ENCODE results near the gene CCDC167.

CCDC167 gene

DNA sequence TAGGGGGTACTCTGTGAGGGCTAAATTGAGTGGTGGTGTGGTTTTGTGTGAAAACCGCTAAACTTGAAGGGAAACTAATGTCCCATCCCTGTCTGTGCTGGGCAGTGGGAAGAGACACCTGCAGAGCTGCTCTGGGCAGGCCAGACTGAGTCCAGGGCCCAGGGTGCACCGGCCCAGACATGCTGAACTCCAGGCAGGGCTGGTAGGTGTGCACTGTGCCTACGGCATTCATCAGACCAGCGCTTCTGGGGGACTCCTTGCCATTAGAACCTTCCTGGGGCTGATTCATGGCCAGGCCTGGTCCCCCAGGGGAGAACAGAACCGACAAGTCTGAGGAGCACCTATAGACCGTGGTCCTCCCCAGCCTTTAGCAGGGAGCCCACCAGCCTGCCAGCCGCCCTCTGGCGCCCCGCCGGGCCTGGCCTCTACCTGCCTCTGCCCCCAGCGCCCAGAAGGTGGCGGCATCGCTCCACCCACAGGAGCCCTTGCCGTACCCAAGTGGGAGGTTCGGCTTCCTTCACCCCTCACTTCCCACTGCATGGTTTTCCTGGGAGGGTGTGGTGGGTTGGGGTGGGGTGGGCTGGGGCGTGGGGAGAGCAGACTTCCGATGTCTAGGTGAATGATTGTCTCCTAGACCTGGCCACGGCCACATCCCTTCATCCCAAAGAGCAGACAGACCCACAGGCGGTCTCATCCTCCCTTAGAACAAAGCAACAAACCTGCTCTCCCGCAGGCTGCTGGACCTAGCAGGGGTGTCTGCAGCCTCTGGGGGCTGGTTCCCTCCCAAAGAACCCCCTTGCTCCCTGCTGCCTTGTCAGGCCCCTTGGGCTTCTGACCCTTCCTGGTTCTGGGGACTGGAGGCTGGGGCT is 15.5 kb downstream of the CCDC167 start:
- peak; percentile 63 to 82 for DNase-seq
- TF ChIP-seq POLR2A (IDR thresholded peaks at IDR 0.05; ENCODE audit: low read length) (no peak), GATA1 (IDR thresholded peaks at IDR 0.05; ENCODE audit: low read depth, low read length) (no peak)

DNA sequence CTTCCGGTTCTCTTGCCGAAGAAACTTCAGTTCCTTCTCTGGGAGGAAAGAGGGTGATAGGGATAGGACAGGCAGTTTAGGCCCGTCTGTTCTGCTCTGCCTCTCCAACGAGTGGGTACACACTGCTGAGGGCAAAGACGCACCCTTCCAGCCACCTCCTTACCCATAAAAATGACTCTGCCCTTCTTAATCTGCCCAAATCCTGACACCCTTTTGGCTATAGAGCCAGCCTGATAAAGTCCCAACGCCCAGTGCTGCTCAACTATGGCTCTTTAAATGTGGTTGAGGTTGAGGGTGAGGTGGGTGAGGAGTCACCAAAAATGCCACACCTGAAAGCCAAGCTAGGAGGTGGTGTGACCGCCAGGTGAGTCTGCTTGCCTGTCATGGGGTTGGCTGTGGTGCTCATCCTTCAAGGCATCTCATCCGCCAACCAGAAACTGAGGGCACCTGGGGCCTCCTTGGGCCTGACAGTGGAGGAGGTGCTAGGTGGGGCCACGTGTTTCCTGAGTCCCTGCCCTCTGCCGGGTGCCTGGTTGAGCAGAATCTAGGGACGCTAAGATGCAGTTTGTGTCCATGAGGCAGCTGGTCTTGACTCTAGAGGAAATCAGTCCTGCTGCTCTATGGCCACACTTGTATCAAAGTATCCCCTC is 16.3 kb downstream of the CCDC167 start:
- no peak for DNase-seq
- TF ChIP-seq GATA1 (IDR thresholded peaks at IDR 0.05; ENCODE audit: low read depth, low read length) (no peak), POLR2A (IDR thresholded peaks at IDR 0.05; ENCODE audit: low read length) (no peak)

DNA sequence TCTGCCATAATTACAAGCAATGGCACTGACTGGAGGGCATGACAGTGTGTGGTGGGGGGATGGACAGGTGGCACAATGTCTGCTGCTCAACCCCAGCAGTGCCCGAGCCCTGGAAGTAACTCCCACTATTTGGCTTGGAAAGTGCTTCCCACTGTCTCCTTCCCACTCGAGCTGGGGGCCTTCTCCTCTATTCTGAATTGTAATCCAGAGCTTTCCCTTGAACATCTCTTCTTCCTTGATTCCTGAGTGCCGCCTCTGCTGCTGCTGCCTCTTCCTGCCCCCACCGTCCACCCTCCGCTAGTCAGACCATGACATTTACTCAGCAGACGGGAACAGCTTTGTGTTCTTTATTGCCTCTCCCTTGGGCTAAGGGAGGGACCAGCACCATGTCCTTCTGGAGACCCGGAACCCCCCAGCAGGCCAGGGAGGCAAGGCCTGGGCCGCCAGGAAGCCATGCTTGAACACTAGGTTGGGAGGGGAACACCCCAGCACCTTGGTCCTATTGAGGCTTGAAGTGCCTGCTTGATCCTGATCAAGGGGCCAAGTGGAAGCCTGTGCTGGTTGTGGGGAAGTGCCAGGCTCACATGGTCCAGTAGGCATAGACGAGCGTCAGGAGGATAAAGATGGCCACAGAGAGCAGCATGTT is 17.0 kb downstream of the CCDC167 start:
- no peak for DNase-seq
- TF ChIP-seq GATA1 (IDR thresholded peaks at IDR 0.05; ENCODE audit: low read depth, low read length) = no peak
- no peak for TF ChIP-seq POLR2A (IDR thresholded peaks at IDR 0.05; ENCODE audit: low read length)

DNA sequence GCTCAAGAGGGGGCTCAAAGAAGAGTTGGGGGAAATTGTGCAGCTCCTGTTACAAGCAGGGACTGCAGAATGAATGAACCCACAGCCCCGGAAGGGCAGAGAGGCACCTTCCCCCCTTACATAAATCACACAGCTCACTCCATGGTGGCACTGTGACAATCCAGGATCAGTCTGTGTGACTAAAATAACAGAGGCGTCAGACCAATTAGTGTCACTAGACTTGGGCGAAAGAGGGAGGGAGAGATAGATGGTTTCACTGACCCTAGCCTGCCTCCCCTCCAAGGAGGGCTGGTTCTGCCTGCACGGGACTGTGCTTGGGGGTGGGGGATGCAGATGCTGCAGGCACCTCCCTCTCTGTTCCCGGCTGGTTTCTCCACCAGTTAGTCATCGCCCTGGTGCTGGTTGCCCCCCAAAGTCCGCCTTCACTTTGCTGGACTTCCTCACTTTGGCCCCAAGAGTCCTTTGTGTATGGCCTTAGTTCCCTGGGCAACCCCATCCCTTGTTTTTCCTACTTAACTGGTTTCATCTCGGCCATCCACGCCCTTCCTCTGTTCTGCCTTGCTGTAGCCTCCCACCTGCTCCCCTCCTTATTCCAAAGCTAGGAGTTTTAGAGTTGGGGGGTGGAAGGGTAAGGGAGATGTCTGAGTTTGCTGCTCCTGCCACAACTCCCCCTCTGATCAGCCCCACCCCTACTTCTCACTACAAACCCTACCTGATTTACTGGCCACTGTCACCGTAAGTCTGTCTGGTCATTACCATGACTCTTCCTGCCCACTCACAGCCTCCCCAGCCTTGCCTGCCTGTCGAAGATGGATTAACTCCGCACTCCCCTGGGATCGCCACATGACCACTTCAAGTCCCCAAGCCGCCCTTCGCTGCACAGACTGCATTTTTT is 17.7 kb downstream of the CCDC167 start:
- DNase-seq = no peak
- TF ChIP-seq POLR2A (IDR thresholded peaks at IDR 0.05; ENCODE audit: low read length) = no peak
- no peak for TF ChIP-seq GATA1 (IDR thresholded peaks at IDR 0.05; ENCODE audit: low read depth, low read length)

DNA sequence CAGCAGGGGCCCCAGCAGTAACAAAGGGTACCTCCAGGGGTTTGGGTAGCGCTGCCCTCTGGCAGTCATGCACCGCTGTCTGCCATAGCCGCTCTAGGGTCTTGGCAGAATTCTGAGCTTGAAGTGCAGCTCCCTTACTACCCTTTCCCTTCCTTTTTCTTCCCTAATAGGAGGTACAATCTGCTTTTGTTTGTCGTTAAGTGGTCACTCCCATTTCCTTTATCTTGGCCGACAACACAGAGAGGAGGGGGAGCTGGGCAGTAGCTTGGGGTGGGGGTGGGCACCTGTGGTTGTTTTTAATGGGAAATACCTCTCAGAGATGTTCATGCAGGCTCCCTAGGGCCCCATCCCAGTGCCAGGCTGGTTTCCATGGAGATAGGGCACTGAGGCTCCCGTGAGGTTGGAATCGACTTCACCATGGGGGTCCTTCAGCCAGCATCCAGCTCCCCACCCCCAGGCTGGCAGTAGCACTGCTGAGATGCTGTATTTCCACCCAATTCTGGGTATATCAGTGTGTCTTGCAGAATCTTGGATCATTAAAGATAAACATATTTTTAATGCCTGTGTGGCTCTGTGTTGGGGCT is 18.6 kb downstream of the CCDC167 start:
- TF ChIP-seq POLR2A (IDR thresholded peaks at IDR 0.05; ENCODE audit: low read length) (no peak), GATA1 (IDR thresholded peaks at IDR 0.05; ENCODE audit: low read depth, low read length) (no peak)
- DNase-seq = no peak

DNA sequence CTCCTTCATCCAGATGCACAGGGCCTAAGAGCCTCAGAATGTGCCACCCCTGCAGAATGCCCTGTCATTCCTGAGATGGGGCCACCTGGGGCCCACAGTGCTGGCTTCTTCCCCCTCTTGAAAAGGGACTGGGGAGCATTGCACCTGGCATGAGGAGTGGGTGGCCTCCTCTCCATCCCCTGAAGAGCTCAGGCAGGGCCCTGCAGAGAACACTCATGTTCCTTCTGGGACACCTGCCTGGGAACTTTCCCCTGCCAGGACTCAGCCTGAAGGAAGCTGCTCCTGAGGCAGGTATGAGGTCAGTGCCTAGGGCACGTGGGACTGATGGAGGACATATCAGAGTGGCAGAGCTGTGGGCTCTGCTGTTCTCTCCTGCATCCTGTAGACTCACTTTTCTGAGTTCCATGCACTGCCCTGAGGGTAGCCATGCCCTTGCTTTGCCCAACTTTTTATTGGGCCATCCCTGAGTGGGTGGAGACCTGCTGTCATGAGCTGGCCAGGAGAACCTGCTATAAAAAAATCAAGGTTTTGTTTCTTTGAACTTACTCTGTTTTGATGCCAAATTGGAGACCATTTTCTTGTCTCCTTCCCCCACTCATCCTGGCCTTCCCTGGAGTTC is 19.5 kb downstream of the CCDC167 start:
- DNase-seq = no peak
- TF ChIP-seq GATA1 (IDR thresholded peaks at IDR 0.05; ENCODE audit: low read depth, low read length) (no peak), POLR2A (IDR thresholded peaks at IDR 0.05; ENCODE audit: low read length) (no peak)

DNA sequence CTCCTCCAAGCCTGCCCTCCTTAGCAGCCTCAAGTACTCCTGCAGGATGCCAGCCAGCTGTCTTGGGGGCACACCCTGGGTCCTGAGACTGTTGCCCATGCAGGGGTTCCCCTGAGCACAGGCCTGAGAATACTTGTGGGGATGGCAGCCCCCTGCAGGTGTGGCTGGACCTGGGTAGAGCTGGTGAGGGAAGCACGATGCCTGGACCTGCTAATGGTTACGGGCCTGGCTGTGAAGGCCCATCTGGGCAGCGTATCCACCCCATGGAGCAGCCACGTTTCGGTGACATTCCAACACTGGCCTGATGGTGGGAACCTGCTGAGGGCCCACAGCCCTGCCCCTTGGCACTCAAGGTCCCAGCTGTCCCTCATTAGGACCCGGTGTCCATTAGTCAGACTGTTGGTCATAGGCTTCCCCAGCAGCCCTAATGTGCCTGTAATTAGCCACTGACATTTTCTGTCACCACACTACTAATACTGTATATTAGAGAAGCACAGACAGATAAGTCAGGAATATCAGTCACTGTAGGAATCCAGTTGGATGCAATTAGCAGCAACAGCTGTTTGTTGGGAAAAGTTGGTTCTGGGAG is 20.3 kb downstream of the CCDC167 start:
- no peak for DNase-seq
- TF ChIP-seq POLR2A (IDR thresholded peaks at IDR 0.05; ENCODE audit: low read length) = no peak
- TF ChIP-seq GATA1 (IDR thresholded peaks at IDR 0.05; ENCODE audit: low read depth, low read length) = no peak

DNA sequence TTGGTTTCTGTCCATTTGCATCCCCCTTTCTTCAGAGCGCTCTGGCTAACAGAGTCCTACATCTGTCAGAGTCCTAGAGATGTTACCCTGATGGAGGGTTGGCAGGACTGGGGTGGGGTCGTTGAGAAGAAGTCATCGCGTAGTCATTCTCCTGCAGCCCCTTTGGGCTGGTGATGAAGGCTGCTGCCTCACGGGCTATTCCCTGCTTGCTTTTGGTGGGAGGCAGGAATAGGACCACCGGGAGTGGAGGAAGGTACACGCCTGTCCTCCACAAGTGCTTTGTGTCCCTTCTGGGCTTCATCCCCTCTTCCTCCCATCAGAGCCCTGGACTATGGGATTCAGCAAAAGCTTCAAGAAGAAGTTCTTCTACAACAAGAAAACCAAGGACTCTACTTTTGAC is 20.9 kb downstream of the CCDC167 start:
- TF ChIP-seq POLR2A (IDR thresholded peaks at IDR 0.05; ENCODE audit: low read length) = no peak
- TF ChIP-seq GATA1 (IDR thresholded peaks at IDR 0.05; ENCODE audit: low read depth, low read length) = no peak
- no peak for DNase-seq

DNA sequence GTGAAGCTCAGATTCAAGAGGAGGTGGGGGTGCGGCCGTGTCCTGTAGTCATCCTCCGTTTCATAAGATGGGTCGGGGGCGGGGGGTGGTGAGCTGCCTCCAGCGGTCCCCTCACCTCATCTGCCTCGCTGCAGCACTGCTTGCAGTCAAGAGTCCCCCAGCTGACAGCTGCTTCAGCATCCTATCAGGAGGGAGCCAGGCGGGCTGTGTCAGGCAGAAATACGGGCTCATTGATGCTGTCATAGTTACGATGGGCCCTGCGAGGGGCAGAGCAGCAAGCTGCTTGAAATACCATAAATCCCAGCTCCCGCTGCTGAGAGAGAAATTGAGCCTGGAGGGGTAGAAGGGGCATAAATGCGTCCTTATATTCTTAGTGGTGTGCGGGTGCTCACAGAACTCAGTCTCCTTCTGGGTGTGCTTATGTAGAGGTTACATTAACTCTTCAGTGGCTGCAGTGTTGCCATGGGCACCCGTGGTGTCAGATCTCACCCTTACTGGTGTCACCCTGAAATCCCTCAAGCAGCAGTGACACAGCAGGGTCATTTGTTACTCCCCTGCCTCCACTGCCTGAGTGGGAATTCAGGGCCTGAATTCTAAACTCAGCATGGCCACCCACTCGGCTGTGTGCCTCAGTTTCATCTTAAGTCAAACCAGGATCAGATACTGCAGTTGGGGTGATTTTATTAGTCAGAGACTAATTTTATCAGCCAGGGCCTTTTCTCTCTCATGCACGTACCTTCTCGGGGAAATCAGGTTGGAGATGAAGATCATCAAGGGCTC is 21.8 kb downstream of the CCDC167 start:
- no peak for DNase-seq
- TF ChIP-seq GATA1 (IDR thresholded peaks at IDR 0.05; ENCODE audit: low read depth, low read length) = no peak
- TF ChIP-seq POLR2A (IDR thresholded peaks at IDR 0.05; ENCODE audit: low read length) = no peak

DNA sequence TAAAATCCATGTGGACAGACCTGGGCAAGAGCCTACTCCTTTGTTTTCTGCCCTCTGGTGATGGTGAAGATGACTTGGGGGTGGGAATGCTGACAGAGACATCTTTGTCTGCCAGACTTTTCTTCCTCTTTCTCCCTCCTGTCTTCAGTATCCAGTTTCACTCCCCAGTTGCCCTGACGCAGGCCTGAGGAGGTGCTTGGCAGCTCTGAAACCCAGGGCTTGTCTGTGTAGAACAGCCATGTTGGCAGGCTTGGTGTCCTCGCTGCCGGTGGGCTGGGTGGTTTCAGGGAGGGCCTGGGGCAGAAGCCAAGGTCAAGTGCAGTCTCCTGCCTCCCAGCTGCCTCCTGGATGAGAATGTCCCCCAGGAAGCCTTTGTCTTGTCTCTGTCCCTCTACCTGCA is 22.5 kb downstream of the CCDC167 start:
- no peak for TF ChIP-seq GATA1 (IDR thresholded peaks at IDR 0.05; ENCODE audit: low read depth, low read length)
- no peak for TF ChIP-seq POLR2A (IDR thresholded peaks at IDR 0.05; ENCODE audit: low read length)
- DNase-seq = no peak

DNA sequence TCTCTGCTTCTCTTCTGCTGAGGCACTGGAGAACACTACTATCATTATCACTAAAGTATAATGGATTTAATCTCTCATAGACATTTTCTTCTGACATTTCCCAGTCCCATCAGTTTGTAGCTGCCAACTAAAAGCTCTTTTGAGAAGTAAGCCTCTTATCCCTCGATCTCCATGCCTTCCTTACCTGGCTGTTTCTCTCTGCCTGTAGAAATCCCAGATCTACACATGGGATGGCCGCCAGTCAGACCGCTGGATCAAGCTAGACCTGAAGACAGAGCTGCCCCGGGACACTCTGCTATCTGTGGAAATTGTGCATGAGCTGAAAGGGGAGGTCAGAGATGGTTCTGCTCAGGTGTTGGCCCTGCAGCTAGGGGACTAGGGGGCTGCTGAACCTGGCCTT is 25.4 kb downstream of the CCDC167 start:
- TF ChIP-seq GATA1 (IDR thresholded peaks at IDR 0.05; ENCODE audit: low read depth, low read length) (no peak), POLR2A (IDR thresholded peaks at IDR 0.05; ENCODE audit: low read length) (no peak)
- no peak for DNase-seq

Data from erythroblast (primary cell).